Measurements from ENCODE around the gene LRP2.

- no peak for TF ChIP-seq ZBTB11 (tag by site-specific recombination; conservative IDR thresholded peaks at IDR 0.05; ENCODE audit: low read depth)
- no peak for TF ChIP-seq ZFP37 (tag by site-specific recombination; IDR thresholded peaks at IDR 0.05)
These were observed 13.9 kb downstream of the LRP2 start for GRCh38 chr2:169348321-169349024.

Data from HEK293 (cell line).